ENCODE measurements around the gene RAB31. TPM values are rescaled to one million over a fixed set of nuclear protein-coding genes. Genes with fewer than 3 reads are reported as not detected.

RAB31 gene
- total RNA-seq, 4 donors from 2014 or later, result 27.1 to 54.4 (median 44.3) TPM

- WGBS, 2 donors, result 81 to 84% methylated on average over 5 of the region's 5 CpGs
Measured at GRCh38 chr18:9848170-9848879, 140.2 kb downstream of the RAB31 start.

GRCh38 chr18:9849407-9850283, 141.5 kb downstream of the RAB31 start:
- 75 to 78% methylated on average over 18 of the region's 18 CpGs for WGBS, 2 donors

More at GRCh38 chr18:9848170-9848879, 140.2 kb downstream of the RAB31 start:
- peaks cover 0 to 35% (median 4%) of the 10 kb centered on the region in 4 donors for H3K4me1 ChIP-seq
- H3K4me3 ChIP-seq, result no peak overlapping the region
- no peaks in the 10 kb centered on the region for H3K27me3 ChIP-seq
- no peak for DNase-seq (ENCODE audit: low spot score in 2 of 2)
- H3K9me3 ChIP-seq, result no peaks in the 10 kb centered on the region
- H3K36me3 ChIP-seq, result no peaks in the 10 kb centered on the region
- TF ChIP-seq EP300 (IDR thresholded peaks at IDR 0.05) (no peak), POLR2A (IDR thresholded peaks at IDR 0.05) (no peak), CTCF (IDR thresholded peaks at IDR 0.05) (no peak)
- H3K27ac ChIP-seq, result no peak overlapping the region

GRCh38 chr18:9850309-9850708, 142.2 kb downstream of the RAB31 start:
- DNase-seq (ENCODE audit: low spot score in 2 of 2), result no peak
- Histone ChIP-seq H3K36me3 (no peaks in the 10 kb centered on the region), H3K9me3 (no peaks in the 10 kb centered on the region), H3K4me1 (peaks cover 0 to 44% (median 9%) of the 10 kb centered on the region in 4 donors), H3K27me3 (no peaks in the 10 kb centered on the region), H3K27ac (peak overlapping the region in 1 of 4 donors; percentile 18), H3K4me3 (no peak overlapping the region)
- no peak for TF ChIP-seq EP300 (IDR thresholded peaks at IDR 0.05)
- TF ChIP-seq POLR2A (IDR thresholded peaks at IDR 0.05), result no peak
- no peak for TF ChIP-seq CTCF (IDR thresholded peaks at IDR 0.05)
- 87 to 88% methylated on average over 3 of the region's 3 CpGs for WGBS, 2 donors

More at GRCh38 chr18:9849407-9850283, 141.5 kb downstream of the RAB31 start:
- H3K27ac ChIP-seq, result peak overlapping the region in 2 of 4 donors; percentile 18 to 28
- H3K4me1 ChIP-seq, result peaks cover 0 to 41% (median 6%) of the 10 kb centered on the region in 4 donors
- H3K4me3 ChIP-seq, result no peak overlapping the region
- TF ChIP-seq POLR2A (IDR thresholded peaks at IDR 0.05), result no peak
- TF ChIP-seq EP300 (IDR thresholded peaks at IDR 0.05), result peak in 1 of 2 donors; percentile 55
- no peaks in the 10 kb centered on the region for H3K27me3 ChIP-seq
- H3K36me3 ChIP-seq, result no peaks in the 10 kb centered on the region
- H3K9me3 ChIP-seq, result no peaks in the 10 kb centered on the region
- DNase-seq (ENCODE audit: low spot score in 2 of 2), result peak in 1 of 2 donors; percentile 51

- 83 to 91% methylated on average over 2 of the region's 2 CpGs for WGBS, 2 donors
- Histone ChIP-seq H3K4me3 (no peak overlapping the region), H3K4me1 (peaks cover 0 to 44% (median 12%) of the 10 kb centered on the region in 4 donors), H3K27me3 (no peaks in the 10 kb centered on the region), H3K9me3 (no peaks in the 10 kb centered on the region), H3K27ac (no peak overlapping the region), H3K36me3 (no peaks in the 10 kb centered on the region)
- peak; percentile 34 to 56 for TF ChIP-seq EP300 (IDR thresholded peaks at IDR 0.05)
- no peak for TF ChIP-seq CTCF (IDR thresholded peaks at IDR 0.05)
- no peak for DNase-seq (ENCODE audit: low spot score in 2 of 2)
Measured at GRCh38 chr18:9851511-9851910, 143.4 kb downstream of the RAB31 start.

GRCh38 chr18:9852266-9853081, 144.4 kb downstream of the RAB31 start:
- Histone ChIP-seq H3K27me3 (no peaks in the 10 kb centered on the region), H3K36me3 (no peaks in the 10 kb centered on the region), H3K4me3 (no peak overlapping the region), H3K4me1 (peaks cover 0 to 37% (median 10%) of the 10 kb centered on the region in 4 donors), H3K9me3 (no peaks in the 10 kb centered on the region), H3K27ac (no peak overlapping the region)
- WGBS, 2 donors, result 91 to 94% methylated on average over 5 of the region's 5 CpGs
- TF ChIP-seq CTCF (IDR thresholded peaks at IDR 0.05) (no peak), EP300 (IDR thresholded peaks at IDR 0.05) (no peak), POLR2A (IDR thresholded peaks at IDR 0.05) (no peak)
- DNase-seq (ENCODE audit: low spot score in 2 of 2), result no peak

Measured in tibial nerve (tissue), 4 donors.